ENCODE results near the gene SND1.
"Not testable (repeated sequence)": the region's sequence is repeated elsewhere in the genome, so short reads cannot be mapped to it uniquely, and the experiment has no call there.

The SND1 gene

DNA sequence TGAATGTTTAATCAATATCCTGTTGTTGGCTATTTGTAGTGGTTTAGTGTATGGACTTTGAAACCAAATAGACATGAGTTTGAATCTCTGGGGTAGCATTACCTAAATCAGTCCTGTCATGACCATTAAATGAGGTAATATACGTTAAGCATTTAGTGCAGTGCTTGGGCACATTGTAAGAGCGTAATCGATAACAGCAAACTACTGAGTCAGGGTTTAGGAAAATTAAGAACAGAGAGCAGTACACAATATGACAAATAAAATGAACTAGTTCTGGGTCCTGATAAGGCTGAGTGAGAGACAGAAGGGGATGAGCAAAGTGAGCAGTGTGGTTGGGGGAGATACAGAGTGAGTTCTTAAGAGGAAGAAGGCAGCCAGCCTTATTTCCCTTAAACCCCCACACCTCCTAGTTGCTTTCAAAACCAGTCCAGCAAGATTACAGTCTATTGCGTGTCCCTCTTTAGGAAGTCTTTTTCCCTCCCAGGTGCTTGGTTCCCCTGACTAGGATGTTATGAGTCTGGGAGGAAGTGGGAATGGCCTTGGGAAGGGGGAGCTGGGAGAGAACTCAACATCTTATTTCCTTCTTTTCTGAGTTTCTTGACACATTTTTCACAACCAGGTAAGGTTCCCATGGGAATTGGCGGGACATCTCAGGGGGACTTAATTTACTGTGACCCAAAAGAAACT, 171.0 kb downstream of the SND1 start:
- H3K27me3 ChIP-seq (ENCODE audit: control insufficient read depth, insufficient read depth, low read length), result no peaks in the 10 kb centered on the region
- peaks cover 12% of the 10 kb centered on the region for H3K4me1 ChIP-seq (ENCODE audit: control insufficient read depth, insufficient read depth, low read length)
- no peaks in the 10 kb centered on the region for H3K36me3 ChIP-seq (ENCODE audit: insufficient read depth, low read length)
- H3K9me3 ChIP-seq (replicated peaks; ENCODE audit: low read length), result no peaks in the 10 kb centered on the region
- H3K4me2 ChIP-seq (ENCODE audit: low read length), result no peak overlapping the region
- H3K9ac ChIP-seq (ENCODE audit: low read depth, low read length), result no peak overlapping the region
- H3K4me3 ChIP-seq (ENCODE audit: low read length), result no peak overlapping the region

GRCh38 chr7:127824682-127825081, 172.7 kb downstream of the SND1 start:
- Histone ChIP-seq H3K4me2 (ENCODE audit: low read length) (no peak overlapping the region), H3K4me3 (ENCODE audit: low read length) (no peak overlapping the region), H3K36me3 (ENCODE audit: insufficient read depth, low read length) (no peaks in the 10 kb centered on the region), H3K9me3 (replicated peaks; ENCODE audit: low read length) (no peaks in the 10 kb centered on the region), H3K9ac (ENCODE audit: low read depth, low read length) (no peak overlapping the region), H3K27me3 (ENCODE audit: control insufficient read depth, insufficient read depth, low read length) (no peaks in the 10 kb centered on the region), H3K4me1 (ENCODE audit: control insufficient read depth, insufficient read depth, low read length) (peaks cover 12% of the 10 kb centered on the region)

GRCh38 chr7:127828843-127829500, 177.0 kb downstream of the SND1 start:
- Histone ChIP-seq H3K4me3 (ENCODE audit: low read length) (no peak overlapping the region), H3K4me1 (ENCODE audit: control insufficient read depth, insufficient read depth, low read length) (peaks cover 7% of the 10 kb centered on the region), H3K36me3 (ENCODE audit: insufficient read depth, low read length) (no peaks in the 10 kb centered on the region), H3K27me3 (ENCODE audit: control insufficient read depth, insufficient read depth, low read length) (no peaks in the 10 kb centered on the region), H3K9me3 (replicated peaks; ENCODE audit: low read length) (no peaks in the 10 kb centered on the region), H3K4me2 (ENCODE audit: low read length) (no peak overlapping the region), H3K9ac (ENCODE audit: low read depth, low read length) (no peak overlapping the region)

DNA sequence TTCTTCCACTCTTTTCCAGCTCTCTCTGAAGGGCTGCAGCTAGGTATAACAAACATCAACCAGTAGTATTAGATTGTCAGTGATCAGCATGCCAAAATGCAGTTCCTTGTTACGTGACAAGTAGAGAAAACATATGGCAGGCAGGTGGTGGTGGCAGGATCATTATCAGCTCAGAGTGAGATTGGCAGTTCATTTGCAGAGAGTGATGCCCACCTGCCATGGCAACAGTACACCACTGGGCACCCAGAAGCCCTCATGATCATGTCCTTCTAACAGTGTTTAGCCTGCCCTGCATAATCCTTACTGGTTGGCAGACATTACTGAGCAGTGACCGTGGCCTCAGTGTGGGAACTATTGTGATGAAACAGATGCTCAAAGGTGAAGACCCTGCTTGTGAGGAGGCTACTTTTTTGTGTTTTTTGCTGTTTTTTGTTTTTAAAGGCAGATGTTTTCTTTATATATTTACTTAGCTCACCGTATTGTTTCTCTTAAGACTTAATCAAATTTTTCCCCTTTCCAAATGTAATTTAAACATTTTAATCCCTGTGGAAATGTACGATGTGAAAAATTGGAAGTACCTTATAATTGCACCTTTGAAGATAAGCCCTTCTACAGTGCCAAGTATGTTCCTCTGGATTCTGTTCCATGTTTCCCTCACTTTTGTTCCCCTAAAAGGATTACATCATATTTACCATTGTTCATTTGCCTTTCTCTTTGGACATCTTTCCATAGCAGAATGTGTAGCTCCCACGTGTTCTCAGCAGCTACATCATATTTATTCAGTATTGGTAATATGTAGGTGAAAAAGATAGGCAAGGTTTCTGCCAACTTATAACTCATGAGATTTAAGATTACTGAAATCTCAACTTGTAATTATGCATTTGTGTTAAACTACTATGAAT, 179.6 kb downstream of the SND1 start:
- H3K36me3 ChIP-seq (ENCODE audit: insufficient read depth, low read length), result no peaks in the 10 kb centered on the region
- H3K27me3 ChIP-seq (ENCODE audit: control insufficient read depth, insufficient read depth, low read length), result no peaks in the 10 kb centered on the region
- no peak overlapping the region for H3K4me2 ChIP-seq (ENCODE audit: low read length)
- no peak overlapping the region for H3K4me3 ChIP-seq (ENCODE audit: low read length)
- no peaks in the 10 kb centered on the region for H3K9me3 ChIP-seq (replicated peaks; ENCODE audit: low read length)
- peaks cover 7% of the 10 kb centered on the region for H3K4me1 ChIP-seq (ENCODE audit: control insufficient read depth, insufficient read depth, low read length)
- H3K9ac ChIP-seq (ENCODE audit: low read depth, low read length), result no peak overlapping the region

- Histone ChIP-seq H3K4me1 (ENCODE audit: control insufficient read depth, insufficient read depth, low read length) (peaks cover 7% of the 10 kb centered on the region), H3K4me2 (ENCODE audit: low read length) (no peak overlapping the region), H3K4me3 (ENCODE audit: low read length) (no peak overlapping the region), H3K9me3 (replicated peaks; ENCODE audit: low read length) (no peaks in the 10 kb centered on the region), H3K9ac (ENCODE audit: low read depth, low read length) (no peak overlapping the region), H3K27me3 (ENCODE audit: control insufficient read depth, insufficient read depth, low read length) (no peaks in the 10 kb centered on the region), H3K36me3 (ENCODE audit: insufficient read depth, low read length) (no peaks in the 10 kb centered on the region)
Observed at GRCh38 chr7:127832592-127832991, 180.6 kb downstream of the SND1 start.

GRCh38 chr7:127833641-127834040, 181.6 kb downstream of the SND1 start:
- peaks cover 7% of the 10 kb centered on the region for H3K4me1 ChIP-seq (ENCODE audit: control insufficient read depth, insufficient read depth, low read length)
- no peak overlapping the region for H3K9ac ChIP-seq (ENCODE audit: low read depth, low read length)
- H3K4me2 ChIP-seq (ENCODE audit: low read length), result no peak overlapping the region
- H3K36me3 ChIP-seq (ENCODE audit: insufficient read depth, low read length), result no peaks in the 10 kb centered on the region
- no peaks in the 10 kb centered on the region for H3K27me3 ChIP-seq (ENCODE audit: control insufficient read depth, insufficient read depth, low read length)
- no peak overlapping the region for H3K4me3 ChIP-seq (ENCODE audit: low read length)
- H3K9me3 ChIP-seq (replicated peaks; ENCODE audit: low read length), result peaks cover 5% of the 10 kb centered on the region

DNA sequence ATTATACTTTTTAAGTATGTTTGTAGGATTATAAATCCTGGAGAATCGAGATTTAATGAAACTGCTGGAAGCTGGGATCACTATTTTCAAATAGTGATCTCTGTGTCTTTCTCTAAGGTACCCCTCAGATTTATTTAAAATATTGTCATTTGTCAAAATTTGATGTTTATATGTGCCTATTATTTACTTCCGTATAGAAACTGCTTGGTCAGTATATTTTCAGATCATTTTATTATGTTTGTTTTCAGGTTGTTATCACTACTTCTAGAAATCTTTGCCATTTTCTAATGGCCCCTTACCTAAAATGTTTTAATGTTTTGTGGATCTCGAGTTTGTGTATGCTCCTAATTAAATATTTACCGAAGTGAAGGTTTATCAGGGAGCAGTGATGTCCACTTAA, 183.7 kb downstream of the SND1 start:
- Histone ChIP-seq H3K4me1 (ENCODE audit: control insufficient read depth, insufficient read depth, low read length) (peaks cover 7% of the 10 kb centered on the region), H3K27me3 (ENCODE audit: control insufficient read depth, insufficient read depth, low read length) (no peaks in the 10 kb centered on the region), H3K4me2 (ENCODE audit: low read length) (no peak overlapping the region), H3K4me3 (ENCODE audit: low read length) (no peak overlapping the region), H3K36me3 (ENCODE audit: insufficient read depth, low read length) (no peaks in the 10 kb centered on the region), H3K9ac (ENCODE audit: low read depth, low read length) (no peak overlapping the region), H3K9me3 (replicated peaks; ENCODE audit: low read length) (peaks cover 5% of the 10 kb centered on the region)

- peaks cover 11% of the 10 kb centered on the region for H3K4me1 ChIP-seq (ENCODE audit: control insufficient read depth, insufficient read depth, low read length)
- not testable (repeated sequence) for H3K4me2 ChIP-seq (ENCODE audit: low read length); H3K9me3 ChIP-seq (replicated peaks; ENCODE audit: low read length); H3K27me3 ChIP-seq (ENCODE audit: control insufficient read depth, insufficient read depth, low read length); H3K9ac ChIP-seq (ENCODE audit: low read depth, low read length); H3K36me3 ChIP-seq (ENCODE audit: insufficient read depth, low read length); H3K4me3 ChIP-seq (ENCODE audit: low read length)
Observed at GRCh38 chr7:127837816-127838410, 185.9 kb downstream of the SND1 start.

DNA sequence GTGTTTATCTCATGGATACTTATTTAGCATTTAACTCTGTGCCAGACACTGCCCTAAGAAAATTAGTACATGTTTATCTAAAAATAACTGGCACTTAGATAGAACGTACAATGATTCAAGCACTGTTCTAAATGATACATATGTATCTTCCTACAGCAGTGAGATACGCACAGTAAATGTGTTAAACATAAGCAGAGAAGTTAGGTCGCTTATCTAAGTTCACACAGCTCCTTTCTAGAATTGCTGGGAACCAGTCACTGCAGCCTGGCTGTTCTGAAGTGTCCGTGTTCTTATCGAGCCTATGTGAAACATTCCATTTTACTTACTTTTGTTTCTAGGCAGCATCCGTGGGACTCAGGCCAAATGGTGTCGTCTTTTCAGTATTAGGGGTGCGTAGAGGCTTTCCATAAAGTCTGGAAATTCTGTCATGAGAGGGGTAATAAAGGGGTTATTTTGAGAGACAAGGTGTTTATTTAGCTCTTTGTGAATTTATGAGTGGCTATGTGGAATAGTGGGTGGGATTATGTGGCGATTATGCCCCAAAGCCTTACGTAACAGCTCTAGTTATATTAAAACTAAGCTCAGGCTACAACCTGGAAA, 186.9 kb downstream of the SND1 start:
- H3K4me3 ChIP-seq (ENCODE audit: low read length), result no peak overlapping the region
- H3K27me3 ChIP-seq (ENCODE audit: control insufficient read depth, insufficient read depth, low read length), result no peaks in the 10 kb centered on the region
- H3K4me2 ChIP-seq (ENCODE audit: low read length), result no peak overlapping the region
- H3K36me3 ChIP-seq (ENCODE audit: insufficient read depth, low read length), result peaks cover 8% of the 10 kb centered on the region
- no peak overlapping the region for H3K9ac ChIP-seq (ENCODE audit: low read depth, low read length)
- H3K4me1 ChIP-seq (ENCODE audit: control insufficient read depth, insufficient read depth, low read length), result peaks cover 4% of the 10 kb centered on the region
- peaks cover 5% of the 10 kb centered on the region for H3K9me3 ChIP-seq (replicated peaks; ENCODE audit: low read length)

- H3K9ac ChIP-seq (ENCODE audit: low read depth, low read length), result no peak overlapping the region
- no peak overlapping the region for H3K4me2 ChIP-seq (ENCODE audit: low read length)
- H3K36me3 ChIP-seq (ENCODE audit: insufficient read depth, low read length), result peaks cover 8% of the 10 kb centered on the region
- no peaks in the 10 kb centered on the region for H3K27me3 ChIP-seq (ENCODE audit: control insufficient read depth, insufficient read depth, low read length)
- no peak overlapping the region for H3K4me3 ChIP-seq (ENCODE audit: low read length)
- peaks cover 5% of the 10 kb centered on the region for H3K9me3 ChIP-seq (replicated peaks; ENCODE audit: low read length)
- peaks cover 14% of the 10 kb centered on the region for H3K4me1 ChIP-seq (ENCODE audit: control insufficient read depth, insufficient read depth, low read length)
Observed at GRCh38 chr7:127840226-127840951, 188.4 kb downstream of the SND1 start.
